ENCODE measurements around the gene SLC35G6.
"Not testable (repeated sequence)": the region's sequence is repeated elsewhere in the genome, so short reads cannot be mapped to it uniquely, and the experiment has no call there.

The SLC35G6 gene

GRCh38 chr17:7479213-7480088 is 1.8 kb upstream of the SLC35G6 start, which contains the start of gene ZBTB4:
ZBTB4 (minus strand) TSS chr17:7479631; CDS start chr17:7466801, 12,830 bp downstream.
- DNase-seq = peak; percentile 64

- DNase-seq = no peak
Measured at GRCh38 chr17:7480089-7480384, 1.2 kb upstream of the SLC35G6 start.

GRCh38 chr17:7481842-7482741 is 846 bp downstream of the SLC35G6 start:
- DNase-seq = not testable (repeated sequence)

- DNase-seq = not testable (repeated sequence)
Measured at GRCh38 chr17:7482742-7483088, 1.5 kb downstream of the SLC35G6 start.

- peak; percentile 97 for DNase-seq
Measured at GRCh38 chr17:7483255-7484066, 2.2 kb downstream of the SLC35G6 start.

GRCh38 chr17:7484067-7484918 is 3.0 kb downstream of the SLC35G6 start, which contains the start of gene POLR2A:
POLR2A (plus strand) TSS chr17:7484366.
- peak; percentile 98 for DNase-seq

GRCh38 chr17:7484919-7485377 is 3.7 kb downstream of the SLC35G6 start:
- DNase-seq = no peak

- DNase-seq = no peak
Measured at GRCh38 chr17:7486181-7486580, 4.9 kb downstream of the SLC35G6 start.

GRCh38 chr17:7490144-7490543 is 8.9 kb downstream of the SLC35G6 start:
- no peak for DNase-seq

- no peak for DNase-seq
Measured at GRCh38 chr17:7491583-7491982, 10.3 kb downstream of the SLC35G6 start.

GRCh38 chr17:7493941-7494340 is 12.7 kb downstream of the SLC35G6 start:
- no peak for DNase-seq

- no peak for DNase-seq
Measured at GRCh38 chr17:7495906-7496434, 14.7 kb downstream of the SLC35G6 start.

- DNase-seq = no peak
Measured at GRCh38 chr17:7496470-7497183, 15.4 kb downstream of the SLC35G6 start.

- no peak for DNase-seq
Measured at GRCh38 chr17:7497228-7497627, 16.0 kb downstream of the SLC35G6 start.

- no peak for DNase-seq
Measured at GRCh38 chr17:7497636-7498035, 16.4 kb downstream of the SLC35G6 start.

GRCh38 chr17:7499161-7499560 is 17.9 kb downstream of the SLC35G6 start:
- no peak for DNase-seq

- no peak for DNase-seq
Measured at GRCh38 chr17:7501729-7502128, 20.5 kb downstream of the SLC35G6 start.

- DNase-seq = no peak
Measured at GRCh38 chr17:7502171-7502847, 21.1 kb downstream of the SLC35G6 start.

GRCh38 chr17:7502987-7503386 is 21.7 kb downstream of the SLC35G6 start:
- DNase-seq = no peak

GRCh38 chr17:7503521-7503920 is 22.3 kb downstream of the SLC35G6 start:
- no peak for DNase-seq

All from activated gamma-delta T cell treated with Interleukin-2 at 50 U/mL for 16 hours (primary cell).